Measurements from ENCODE around the gene CES2.
"Not testable (repeated sequence)": the region's sequence is repeated elsewhere in the genome, so short reads cannot be mapped to it uniquely, and the experiment has no call there.

CES2 gene

DNA sequence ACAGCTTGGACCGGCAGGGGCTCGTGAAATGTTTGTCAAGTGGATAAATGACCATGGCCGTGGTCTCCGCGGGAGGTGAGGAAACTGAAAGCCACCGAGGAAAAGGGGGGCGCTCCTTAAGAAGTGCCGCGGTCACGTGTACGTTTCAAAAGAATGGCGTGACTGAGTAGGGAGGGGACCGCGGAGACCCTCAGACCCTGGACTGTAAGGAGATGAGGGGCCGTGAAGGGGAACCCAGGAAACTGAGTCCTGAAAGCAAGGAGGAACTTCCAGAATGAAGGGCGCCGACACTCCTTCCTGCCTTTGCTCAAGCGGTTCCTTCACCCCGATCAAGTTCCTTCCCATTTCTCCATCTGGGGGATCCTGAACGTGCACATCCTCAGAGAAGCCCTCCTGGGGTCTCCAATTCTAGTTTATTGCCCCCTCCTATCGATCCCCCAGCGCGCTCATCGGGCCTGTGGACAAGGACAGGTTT is 440 bp upstream of the CES2 start:
- not testable (repeated sequence) for DNase-seq

DNA sequence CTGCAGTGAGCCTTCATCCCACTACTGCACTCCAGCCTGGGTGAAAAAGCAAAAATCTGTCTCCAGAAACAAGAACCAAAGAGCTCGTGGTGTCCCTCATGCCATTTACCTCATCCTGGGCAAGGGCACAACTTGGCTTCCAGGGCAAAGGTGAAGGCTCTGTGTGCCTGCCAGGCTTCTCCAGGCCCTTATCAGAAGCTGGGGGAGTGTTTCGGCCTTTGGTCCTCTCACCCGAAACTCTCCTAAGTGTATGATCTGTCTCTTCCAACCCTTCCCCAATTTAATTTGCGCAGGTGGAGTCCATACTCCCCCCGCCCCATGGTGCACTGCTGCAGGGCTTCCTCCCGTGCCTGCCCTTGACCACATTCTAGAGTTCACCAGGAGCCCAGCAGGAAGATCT is 1.1 kb downstream of the CES2 start:
- DNase-seq, result no peak

DNA sequence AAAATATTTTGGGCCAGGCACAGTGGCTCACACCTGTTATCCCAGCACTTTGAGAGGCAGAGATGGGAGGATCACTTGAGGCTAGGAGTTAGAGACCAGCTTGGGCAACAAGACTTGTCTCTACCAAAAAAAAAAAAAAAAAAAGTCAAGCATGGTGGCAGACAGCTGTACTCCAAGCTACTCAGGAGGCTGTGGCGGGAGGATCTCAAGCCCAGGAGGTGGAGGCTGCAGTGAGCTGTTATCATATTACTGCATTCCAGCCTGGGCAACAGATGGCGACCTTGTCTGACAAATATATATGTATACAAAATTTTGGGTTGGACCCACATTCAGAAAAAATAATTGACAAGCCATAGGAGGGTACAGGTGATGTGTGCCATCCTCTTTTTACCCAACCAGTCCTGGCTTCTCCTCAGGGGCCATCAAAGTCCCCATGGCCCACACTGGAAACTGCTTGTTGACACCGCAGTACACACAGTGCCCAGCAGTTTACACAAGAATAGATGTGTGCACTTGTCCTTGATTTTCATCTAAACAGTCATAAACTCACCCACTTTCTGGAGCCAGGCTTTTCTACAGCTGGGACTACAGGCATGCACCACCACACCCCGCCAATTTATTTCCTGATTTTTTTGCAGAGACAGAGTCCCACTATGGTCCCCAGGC is 1.7 kb downstream of the CES2 start:
- DNase-seq, result no peak

DNA sequence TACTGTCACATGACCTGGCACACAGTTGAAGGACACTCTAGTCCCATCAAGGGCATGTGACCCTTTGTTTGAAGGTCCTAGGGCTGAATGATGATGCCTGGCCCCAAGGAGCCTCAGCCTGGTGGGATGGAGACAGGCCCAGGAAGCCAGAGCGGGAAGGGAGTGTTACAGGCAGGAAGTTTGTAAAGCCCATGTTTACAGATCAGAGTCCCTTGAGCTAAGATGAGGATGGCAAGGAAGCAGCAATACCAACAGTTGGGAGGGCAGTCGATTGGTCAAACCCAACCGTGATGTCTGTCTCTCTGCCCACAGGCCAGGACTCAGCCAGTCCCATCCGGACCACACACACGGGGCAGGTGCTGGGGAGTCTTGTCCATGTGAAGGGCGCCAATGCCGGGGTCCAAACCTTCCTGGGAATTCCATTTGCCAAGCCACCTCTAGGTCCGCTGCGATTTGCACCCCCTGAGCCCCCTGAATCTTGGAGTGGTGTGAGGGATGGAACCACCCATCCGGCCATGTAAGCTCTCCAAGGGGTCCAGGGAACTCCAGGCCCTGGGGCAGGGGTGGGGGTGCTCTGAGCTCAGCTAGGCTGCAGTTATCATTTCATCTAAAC is 2.5 kb downstream of the CES2 start:
- DNase-seq, result no peak

GRCh38 chr16:66939366-66939765 is 4.0 kb downstream of the CES2 start:
- DNase-seq, result no peak

DNA sequence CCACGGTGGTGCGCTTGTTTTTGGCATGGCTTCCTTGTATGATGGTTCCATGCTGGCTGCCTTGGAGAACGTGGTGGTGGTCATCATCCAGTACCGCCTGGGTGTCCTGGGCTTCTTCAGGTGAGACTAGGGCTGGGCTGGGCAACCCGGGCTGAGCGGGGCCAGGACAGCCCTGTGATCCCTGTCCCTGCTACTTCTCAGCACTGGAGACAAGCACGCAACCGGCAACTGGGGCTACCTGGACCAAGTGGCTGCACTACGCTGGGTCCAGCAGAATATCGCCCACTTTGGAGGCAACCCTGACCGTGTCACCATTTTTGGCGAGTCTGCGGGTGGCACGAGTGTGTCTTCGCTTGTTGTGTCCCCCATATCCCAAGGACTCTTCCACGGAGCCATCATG is 4.9 kb downstream of the CES2 start:
- no peak for DNase-seq

GRCh38 chr16:66942981-66943380 is 7.7 kb downstream of the CES2 start:
- no peak for DNase-seq

DNA sequence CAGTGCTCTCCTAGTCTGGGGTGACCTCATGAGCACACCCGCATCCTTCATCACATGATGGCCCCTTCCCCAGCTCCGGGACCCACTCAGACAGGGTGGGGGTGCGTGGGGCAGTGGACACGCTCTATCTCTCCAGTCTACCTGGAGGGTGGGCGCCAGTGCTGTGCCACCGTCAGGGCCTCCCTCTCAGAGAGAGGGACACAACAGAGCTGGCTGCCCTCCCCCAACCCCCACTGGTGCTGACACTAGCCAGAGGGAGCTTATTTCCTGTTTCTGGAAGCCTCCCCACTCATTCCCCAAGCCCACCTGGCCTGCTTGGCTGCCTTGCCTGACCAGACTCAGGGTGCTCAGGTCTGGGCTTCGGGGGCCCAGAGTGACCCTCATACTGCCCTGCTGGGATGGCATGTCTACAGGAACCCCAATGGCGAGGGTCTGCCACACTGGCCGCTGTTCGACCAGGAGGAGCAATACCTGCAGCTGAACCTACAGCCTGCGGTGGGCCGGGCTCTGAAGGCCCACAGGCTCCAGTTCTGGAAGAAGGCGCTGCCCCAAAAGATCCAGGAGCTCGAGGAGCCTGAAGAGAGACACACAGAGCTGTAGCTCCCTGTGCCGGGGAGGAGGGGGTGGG is 8.2 kb downstream of the CES2 start:
- DNase-seq, result no peak

DNA sequence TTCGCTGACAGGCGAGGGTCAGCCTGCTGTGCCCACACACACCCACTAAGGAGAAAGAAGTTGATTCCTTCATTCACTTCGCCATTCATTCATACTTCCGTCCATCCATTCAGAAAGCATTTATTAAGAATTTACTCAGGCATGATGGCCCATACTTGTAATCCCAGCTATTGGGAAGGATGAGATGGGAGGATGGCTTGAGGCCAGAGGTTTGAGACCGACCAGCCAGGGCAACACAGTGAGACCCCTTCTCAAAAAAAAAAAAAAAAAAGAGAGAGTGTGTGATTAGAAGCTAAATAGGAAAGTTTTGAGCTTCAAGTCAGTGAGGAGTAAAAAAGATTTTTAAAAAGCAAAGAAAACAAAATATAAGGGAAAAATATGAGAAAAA is 8.7 kb downstream of the CES2 start:
- no peak for DNase-seq

GRCh38 chr16:66944971-66945370 is 9.7 kb downstream of the CES2 start:
- not testable (repeated sequence) for DNase-seq

GRCh38 chr16:66945939-66946338 is 10.6 kb downstream of the CES2 start:
- no peak for DNase-seq

- DNase-seq, result no peak
Observed at GRCh38 chr16:66946541-66946940, 11.2 kb downstream of the CES2 start.

DNA sequence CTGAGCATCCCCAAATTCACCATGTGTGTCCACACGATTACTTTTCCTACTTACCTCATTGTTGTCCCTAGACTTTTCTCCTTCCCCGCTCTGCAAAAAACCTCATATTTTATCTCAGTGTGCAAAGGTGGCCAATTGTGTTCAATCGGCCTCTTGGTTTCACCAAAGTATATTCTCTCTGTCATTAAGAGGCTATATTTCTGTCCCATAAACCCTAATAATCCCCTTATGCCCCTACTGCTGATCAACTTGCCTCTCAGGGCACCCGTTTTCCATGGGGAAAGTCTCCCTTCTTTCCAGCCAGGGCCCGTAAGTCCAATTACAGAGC is 11.6 kb downstream of the CES2 start:
- no peak for DNase-seq

- peak; percentile 85 for DNase-seq
Observed at GRCh38 chr16:66947302-66948065, 12.2 kb downstream of the CES2 start.

GRCh38 chr16:66948134-66948836 is 13.0 kb downstream of the CES2 start:
- DNase-seq, result no peak

DNA sequence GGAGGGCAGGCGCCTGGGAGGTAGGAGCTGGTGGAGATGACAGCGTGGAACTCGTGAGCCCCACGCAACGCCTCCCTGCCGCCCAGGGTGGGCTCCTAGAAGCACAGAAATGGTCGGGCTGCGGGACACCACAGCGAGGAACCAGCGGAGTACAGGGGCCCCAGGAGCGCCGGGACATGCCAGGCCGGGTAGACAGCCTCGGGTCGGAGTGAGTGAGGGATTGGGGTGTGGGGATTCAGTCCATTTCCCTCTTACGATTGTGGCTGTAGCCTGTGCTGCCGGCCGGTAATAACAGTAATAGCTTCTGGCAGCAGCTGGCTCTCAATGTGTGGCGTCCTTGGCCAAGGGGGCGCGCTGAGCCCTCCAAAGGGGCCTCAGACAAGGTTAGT is 13.5 kb downstream of the CES2 start:
- DNase-seq, result no peak

- no peak for DNase-seq
Observed at GRCh38 chr16:66949472-66949871, 14.2 kb downstream of the CES2 start.

- no peak for DNase-seq
Observed at GRCh38 chr16:66950437-66950836, 15.1 kb downstream of the CES2 start.

DNA sequence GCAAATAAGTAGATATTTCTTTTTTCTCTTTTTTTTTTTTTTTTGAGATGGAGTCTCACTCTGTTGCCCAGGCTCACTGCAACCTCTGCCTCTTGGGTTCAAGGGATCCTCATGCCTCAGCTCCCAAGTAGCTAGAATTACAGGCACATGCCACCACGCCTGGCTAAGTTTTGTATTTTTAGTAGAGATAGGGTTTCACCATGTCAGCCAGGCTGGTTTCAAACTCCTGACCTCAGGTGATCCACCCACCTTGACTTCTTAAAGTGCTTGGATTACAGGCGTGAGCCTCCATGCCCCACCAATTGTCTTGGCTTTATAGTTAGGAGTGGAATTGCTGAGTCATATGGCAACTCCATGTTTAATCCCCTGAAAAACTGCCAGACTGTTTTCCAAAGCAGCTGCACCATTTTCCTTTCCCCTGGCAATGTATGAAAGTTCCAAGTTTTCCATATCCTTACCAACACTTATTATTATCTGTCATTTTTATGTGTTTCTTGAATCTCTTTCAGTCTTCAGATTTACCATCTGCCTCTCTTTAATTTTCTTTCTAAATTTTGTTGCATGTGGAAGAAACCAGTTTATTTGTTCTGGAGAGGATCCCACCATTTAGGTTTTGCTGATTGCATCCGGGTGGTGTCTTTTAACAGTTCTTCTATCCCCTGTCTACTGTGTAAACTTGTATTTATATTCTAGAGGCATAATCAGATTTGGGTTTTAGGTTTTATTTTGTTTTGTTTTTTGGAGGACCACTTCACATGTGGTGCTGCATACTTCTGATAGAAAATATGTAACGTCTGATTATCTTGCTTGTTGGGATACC is 15.9 kb downstream of the CES2 start:
- DNase-seq, result no peak

- no peak for DNase-seq
Observed at GRCh38 chr16:66952430-66953110, 17.3 kb downstream of the CES2 start.

DNA sequence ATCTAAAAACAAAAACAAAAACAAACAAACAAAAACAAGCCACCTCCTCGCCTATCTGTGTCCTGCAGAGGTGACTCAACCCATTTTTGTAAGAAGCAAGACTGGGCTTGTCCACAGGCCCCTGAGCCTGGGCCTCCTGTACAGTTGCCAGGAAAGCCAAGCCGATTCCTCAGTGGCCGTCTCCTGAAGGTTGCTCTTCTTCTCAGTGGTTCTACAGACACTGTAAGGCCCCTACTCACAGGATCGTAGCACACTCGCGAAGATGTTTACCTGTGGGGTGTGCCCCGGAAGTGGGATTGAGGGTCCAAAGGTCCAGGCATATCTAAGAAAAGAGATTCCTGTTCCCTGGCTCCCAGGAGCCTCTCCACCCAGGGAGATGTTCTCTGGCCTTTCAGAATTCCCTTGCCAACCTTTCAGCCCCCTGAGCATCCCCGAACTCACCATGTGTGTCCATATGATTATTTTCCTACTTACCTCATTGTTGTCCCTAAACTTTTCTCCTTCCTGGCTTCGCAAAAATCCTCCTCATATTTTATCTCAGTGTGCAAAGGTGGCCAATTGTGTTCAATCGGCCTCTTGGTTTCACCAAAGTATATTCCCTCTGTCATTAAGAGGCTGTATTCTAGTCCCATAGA is 18.3 kb downstream of the CES2 start:
- DNase-seq, result no peak
